Activated T-helper 1 cell treated with anti-CD3 and anti-CD28 coated beads, Interleukin-12 subunit alpha, Interleukin-12 subunit beta, Interleukin-2, Interleukin-4 antibody, amounts not matched to agents 30 ng/mL and 10 ng/mL and 1 ng/mL, durations not matched to agents 14 hours and 24 hours and 36 hours (primary cell): ENCODE results near the gene SAMD4A. TPM values are rescaled to one million over a fixed set of nuclear protein-coding genes. Genes with fewer than 3 reads are reported as not detected.

Source experiments
- DNase-seq: peaks from one replicate; pipeline ENCODE4 v3.0.0; 2021; ENCODE audit warnings: low spot score
- H3K27ac Mint-ChIP-seq: one replicate; pipeline ENCODE4 v1.8.0; 2021; ENCODE audit warnings: mild to moderate bottlenecking, mixed read lengths
- H3K27me3 Mint-ChIP-seq: one replicate; pipeline ENCODE4 v1.8.0; 2022; ENCODE audit warnings: mild to moderate bottlenecking, moderate library complexity, mixed read lengths; ENCODE audit not compliant: insufficient read depth
- H3K36me3 Mint-ChIP-seq: one replicate; pipeline ENCODE4 v1.8.0; 2021; ENCODE audit warnings: low read depth, mixed read lengths
- H3K4me1 Mint-ChIP-seq: one replicate; pipeline ENCODE4 v1.8.0; 2021; ENCODE audit warnings: low read depth, mixed read lengths
- H3K4me3 Mint-ChIP-seq: one replicate; pipeline ENCODE4 v1.8.0; 2021; ENCODE audit warnings: mild to moderate bottlenecking, moderate library complexity, mixed read lengths
- H3K9me3 Mint-ChIP-seq: one replicate; pipeline ENCODE4 v1.8.0; 2021; ENCODE audit warnings: mixed read lengths
- intact Hi-C: fragments of 100-400 bp; cut with micrococcal nuclease; formaldehyde crosslinking; loops from one replicate; pipeline ENCODE4 v1.15.1; 2024
- total RNA-seq: library from RNA; stranded (reverse); gene quantifications from 2 replicates; pipeline ENCODE4 v1.2.3, GENCODE V29; 2022

The SAMD4A gene
- total RNA-seq, 1 donor from 2014 or later: 1.8 TPM

- intact Hi-C loops: no loop called here
- Mint-ChIP-seq H3K36me3 (no peaks in the 10 kb centered on the region), H3K27me3 (peaks cover 54% of the 10 kb centered on the region), H3K9me3 (no peaks in the 10 kb centered on the region), H3K4me3 (no peak overlapping the region), H3K27ac (no peak overlapping the region), H3K4me1 (peaks cover 7% of the 10 kb centered on the region)
- no peak for DNase-seq
These were observed 113.7 kb downstream of the SAMD4A start for GRCh38 chr14:54680651-54681050.

GRCh38 chr14:54681811-54682261 lies 114.9 kb downstream of the SAMD4A start:
- H3K4me1 Mint-ChIP-seq: peaks cover 8% of the 10 kb centered on the region
- H3K27me3 Mint-ChIP-seq: peaks cover 51% of the 10 kb centered on the region
- intact Hi-C loops: no loop called here
- H3K36me3 Mint-ChIP-seq: no peaks in the 10 kb centered on the region
- no peak overlapping the region for H3K4me3 Mint-ChIP-seq
- H3K9me3 Mint-ChIP-seq: no peaks in the 10 kb centered on the region
- H3K27ac Mint-ChIP-seq: no peak overlapping the region
- DNase-seq: no peak

GRCh38 chr14:54682578-54682977 lies 115.7 kb downstream of the SAMD4A start:
- Mint-ChIP-seq H3K36me3 (no peaks in the 10 kb centered on the region), H3K4me1 (peaks cover 8% of the 10 kb centered on the region), H3K27me3 (peaks cover 51% of the 10 kb centered on the region), H3K4me3 (no peak overlapping the region), H3K27ac (no peak overlapping the region), H3K9me3 (no peaks in the 10 kb centered on the region)
- intact Hi-C loops: no loop called here
- DNase-seq: no peak

GRCh38 chr14:54683882-54684794 lies 117.2 kb downstream of the SAMD4A start:
- no peak for DNase-seq
- no peaks in the 10 kb centered on the region for H3K36me3 Mint-ChIP-seq
- H3K4me3 Mint-ChIP-seq: no peak overlapping the region
- H3K9me3 Mint-ChIP-seq: no peaks in the 10 kb centered on the region
- H3K27me3 Mint-ChIP-seq: peaks cover 44% of the 10 kb centered on the region
- intact Hi-C loops: no loop called here
- peaks cover 17% of the 10 kb centered on the region for H3K4me1 Mint-ChIP-seq
- H3K27ac Mint-ChIP-seq: no peak overlapping the region

GRCh38 chr14:54685286-54685845 lies 118.4 kb downstream of the SAMD4A start:
- intact Hi-C loops: loop anchor here (5.0 kb wide), 1 partner anchor 47 kb away; no protein-coding TSS in a partner anchor
- peaks cover 33% of the 10 kb centered on the region for H3K27me3 Mint-ChIP-seq
- H3K9me3 Mint-ChIP-seq: no peaks in the 10 kb centered on the region
- DNase-seq: no peak
- H3K27ac Mint-ChIP-seq: no peak overlapping the region
- no peaks in the 10 kb centered on the region for H3K36me3 Mint-ChIP-seq
- H3K4me3 Mint-ChIP-seq: no peak overlapping the region
- peaks cover 17% of the 10 kb centered on the region for H3K4me1 Mint-ChIP-seq

- DNase-seq: no peak
- Mint-ChIP-seq H3K36me3 (no peaks in the 10 kb centered on the region), H3K4me1 (peaks cover 17% of the 10 kb centered on the region), H3K27ac (no peak overlapping the region), H3K4me3 (no peak overlapping the region), H3K27me3 (peaks cover 26% of the 10 kb centered on the region), H3K9me3 (no peaks in the 10 kb centered on the region)
- intact Hi-C loops: loop anchor here (5.0 kb wide), 1 partner anchor 46 kb away; no protein-coding TSS in a partner anchor
These were observed 119.4 kb downstream of the SAMD4A start for GRCh38 chr14:54686219-54686870.

GRCh38 chr14:54686871-54687749 lies 120.2 kb downstream of the SAMD4A start:
- Mint-ChIP-seq H3K4me1 (peaks cover 17% of the 10 kb centered on the region), H3K36me3 (no peaks in the 10 kb centered on the region), H3K9me3 (no peaks in the 10 kb centered on the region), H3K27me3 (peaks cover 25% of the 10 kb centered on the region), H3K27ac (no peak overlapping the region), H3K4me3 (no peak overlapping the region)
- DNase-seq: no peak
- intact Hi-C loops: loop anchor here (5.0 kb wide), 1 partner anchor 45 kb away; no protein-coding TSS in a partner anchor

- Mint-ChIP-seq H3K4me3 (no peak overlapping the region), H3K27ac (no peak overlapping the region), H3K36me3 (no peaks in the 10 kb centered on the region), H3K27me3 (peaks cover 23% of the 10 kb centered on the region), H3K4me1 (peaks cover 17% of the 10 kb centered on the region), H3K9me3 (no peaks in the 10 kb centered on the region)
- intact Hi-C loops: loop anchor here (1.0 to 5.0 kb wide), 3 partner anchors 15 to 86 kb away; no protein-coding TSS in a partner anchor
- no peak for DNase-seq
These were observed 120.8 kb downstream of the SAMD4A start for GRCh38 chr14:54687750-54688119.

- peaks cover 22% of the 10 kb centered on the region for H3K27me3 Mint-ChIP-seq
- no peak for DNase-seq
- no peak overlapping the region for H3K4me3 Mint-ChIP-seq
- H3K9me3 Mint-ChIP-seq: no peaks in the 10 kb centered on the region
- no peak overlapping the region for H3K27ac Mint-ChIP-seq
- no peaks in the 10 kb centered on the region for H3K36me3 Mint-ChIP-seq
- intact Hi-C loops: loop anchor here (1.0 to 5.0 kb wide), 3 partner anchors 16 to 85 kb away; no protein-coding TSS in a partner anchor
- H3K4me1 Mint-ChIP-seq: peaks cover 17% of the 10 kb centered on the region
These were observed 121.3 kb downstream of the SAMD4A start for GRCh38 chr14:54688229-54688628.

GRCh38 chr14:54689928-54690327 lies 123.0 kb downstream of the SAMD4A start:
- no peak for DNase-seq
- peaks cover 17% of the 10 kb centered on the region for H3K4me1 Mint-ChIP-seq
- peaks cover 27% of the 10 kb centered on the region for H3K27me3 Mint-ChIP-seq
- H3K9me3 Mint-ChIP-seq: no peaks in the 10 kb centered on the region
- H3K36me3 Mint-ChIP-seq: no peaks in the 10 kb centered on the region
- intact Hi-C loops: loop anchor here (5.0 kb wide), 1 partner anchor 42 kb away; no protein-coding TSS in a partner anchor
- H3K4me3 Mint-ChIP-seq: no peak overlapping the region
- H3K27ac Mint-ChIP-seq: no peak overlapping the region

- Mint-ChIP-seq H3K4me3 (no peak overlapping the region), H3K36me3 (no peaks in the 10 kb centered on the region), H3K4me1 (peaks cover 9% of the 10 kb centered on the region), H3K27me3 (peaks cover 29% of the 10 kb centered on the region), H3K9me3 (no peaks in the 10 kb centered on the region), H3K27ac (no peak overlapping the region)
- no peak for DNase-seq
- intact Hi-C loops: loop anchor here (1.0 kb wide), 2 partner anchors 83 to 127 kb away; no protein-coding TSS in a partner anchor
These were observed 124.0 kb downstream of the SAMD4A start for GRCh38 chr14:54690887-54691286.
